IPS-18c (cell line): ENCODE measurements around the gene KIFC1.
A peak's percentile ranks its signal among the peaks of the same experiment; 100 is the strongest.
"Not testable (repeated sequence)": the region's sequence is repeated elsewhere in the genome, so short reads cannot be mapped to it uniquely, and the experiment has no call there.

Source experiments
- H3K4me3 ChIP-seq: 2 replicates; pipeline ENCODE4 v1.7.0; 2013; ENCODE audit warnings: low read depth, mild to moderate bottlenecking, low read length, moderate library complexity; ENCODE audit not compliant: insufficient read depth
- H3K9me3 ChIP-seq: one replicate; pipeline ENCODE4 v1.6.1; 2013; ENCODE audit warnings: mild to moderate bottlenecking, low read length, moderate library complexity; ENCODE audit not compliant: control insufficient read depth, insufficient read depth

Gene KIFC1

DNA sequence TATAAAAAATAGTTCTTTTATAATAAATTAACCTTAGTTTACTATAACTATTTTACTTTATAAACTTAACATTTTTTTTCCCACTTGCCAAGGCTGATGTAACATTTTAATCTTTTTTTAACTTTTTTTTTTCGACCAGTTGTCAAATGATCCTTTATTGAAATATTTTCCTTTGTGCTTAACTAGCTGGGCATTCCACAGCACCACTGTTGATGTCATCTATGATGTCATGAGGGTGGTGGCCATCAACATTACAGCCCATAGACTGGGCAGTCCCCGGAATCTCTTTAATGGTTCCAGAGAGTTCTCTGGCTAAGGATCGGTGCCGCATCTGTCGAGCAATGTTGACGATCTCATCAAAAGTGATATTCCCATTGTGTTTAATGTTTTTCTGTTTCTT is 8.3 kb downstream of the KIFC1 start:
- H3K4me3 ChIP-seq = not testable (repeated sequence)

DNA sequence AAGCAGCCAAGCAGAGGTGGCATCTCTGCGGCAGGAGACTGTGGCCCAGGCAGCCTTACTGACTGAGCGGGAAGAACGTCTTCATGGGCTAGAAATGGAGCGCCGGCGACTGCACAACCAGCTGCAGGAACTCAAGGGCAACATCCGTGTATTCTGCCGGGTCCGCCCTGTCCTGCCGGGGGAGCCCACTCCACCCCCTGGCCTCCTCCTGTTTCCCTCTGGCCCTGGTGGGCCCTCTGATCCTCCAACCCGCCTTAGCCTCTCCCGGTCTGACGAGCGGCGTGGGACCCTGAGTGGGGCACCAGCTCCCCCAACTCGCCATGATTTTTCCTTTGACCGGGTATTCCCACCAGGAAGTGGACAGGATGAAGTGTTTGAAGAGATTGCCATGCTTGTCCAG is 13.3 kb downstream of the KIFC1 start:
- Histone ChIP-seq H3K4me3 (no peak overlapping the region), H3K9me3 (no peaks in the 10 kb centered on the region)

More for the DNA sequence above, 8.3 kb downstream of the KIFC1 start:
- not testable (repeated sequence) for H3K9me3 ChIP-seq

DNA sequence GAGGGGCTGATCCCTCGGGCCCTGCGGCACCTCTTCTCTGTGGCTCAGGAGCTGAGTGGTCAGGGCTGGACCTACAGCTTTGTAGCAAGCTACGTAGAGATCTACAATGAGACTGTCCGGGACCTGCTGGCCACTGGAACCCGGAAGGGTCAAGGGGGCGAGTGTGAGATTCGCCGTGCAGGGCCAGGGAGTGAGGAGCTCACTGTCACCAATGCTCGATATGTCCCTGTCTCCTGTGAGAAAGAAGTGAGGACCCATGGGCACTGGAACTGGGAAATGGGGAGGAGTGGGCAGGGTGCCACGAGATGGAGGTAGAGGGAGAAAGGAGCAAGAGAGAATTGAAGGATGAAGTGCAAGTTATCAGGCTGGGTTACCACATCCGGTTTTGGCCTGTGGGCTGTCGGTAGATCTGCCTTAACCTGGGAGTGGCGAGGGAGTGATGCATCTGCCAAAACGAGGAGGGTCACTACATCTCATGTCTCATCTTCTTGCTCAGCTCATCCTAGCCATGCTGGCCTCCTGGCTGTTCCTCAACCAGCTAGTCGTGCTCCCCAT is 13.8 kb downstream of the KIFC1 start:
- Histone ChIP-seq H3K4me3 (no peak overlapping the region), H3K9me3 (no peaks in the 10 kb centered on the region)

DNA sequence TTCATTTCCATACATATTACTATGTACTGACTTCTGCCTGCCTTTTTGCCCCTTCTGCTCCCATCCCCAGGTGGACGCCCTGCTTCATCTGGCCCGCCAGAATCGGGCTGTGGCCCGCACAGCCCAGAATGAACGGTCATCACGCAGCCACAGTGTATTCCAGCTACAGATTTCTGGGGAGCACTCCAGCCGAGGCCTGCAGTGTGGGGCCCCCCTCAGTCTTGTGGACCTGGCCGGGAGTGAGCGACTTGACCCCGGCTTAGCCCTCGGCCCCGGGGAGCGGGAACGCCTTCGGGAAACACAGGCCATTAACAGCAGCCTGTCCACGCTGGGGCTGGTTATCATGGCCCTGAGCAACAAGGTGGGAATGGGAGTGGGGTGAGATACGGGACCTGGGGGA is 14.5 kb downstream of the KIFC1 start:
- Histone ChIP-seq H3K9me3 (no peaks in the 10 kb centered on the region), H3K4me3 (no peak overlapping the region)

DNA sequence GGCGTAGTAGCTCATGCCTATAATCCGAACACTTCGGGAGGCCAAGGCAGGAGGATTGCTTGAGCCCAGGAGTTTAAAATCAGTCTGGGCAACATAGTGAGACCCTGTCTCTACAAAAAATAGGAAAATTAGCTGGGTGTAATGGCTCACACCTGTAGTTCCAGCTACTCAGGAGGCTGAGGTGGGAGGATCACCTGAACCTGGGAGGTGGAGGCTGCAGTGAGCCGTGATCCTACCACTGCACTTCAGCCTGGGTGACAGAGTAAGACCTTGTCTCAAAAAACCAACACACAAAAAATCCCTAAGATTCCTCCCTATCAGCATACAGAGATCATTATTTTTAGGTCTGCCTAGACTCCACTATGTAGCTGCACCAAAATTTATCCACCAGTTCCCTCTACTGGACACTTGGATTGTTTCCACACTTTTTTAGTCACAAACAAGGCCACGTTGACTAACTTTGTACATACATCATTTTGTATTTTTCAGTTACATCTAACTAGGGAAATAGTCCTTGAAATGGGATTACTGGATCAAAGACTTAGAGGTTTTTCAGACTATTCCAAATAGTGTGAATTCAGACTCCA is 15.6 kb downstream of the KIFC1 start:
- Histone ChIP-seq H3K9me3 (no peaks in the 10 kb centered on the region), H3K4me3 (no peak overlapping the region)

DNA sequence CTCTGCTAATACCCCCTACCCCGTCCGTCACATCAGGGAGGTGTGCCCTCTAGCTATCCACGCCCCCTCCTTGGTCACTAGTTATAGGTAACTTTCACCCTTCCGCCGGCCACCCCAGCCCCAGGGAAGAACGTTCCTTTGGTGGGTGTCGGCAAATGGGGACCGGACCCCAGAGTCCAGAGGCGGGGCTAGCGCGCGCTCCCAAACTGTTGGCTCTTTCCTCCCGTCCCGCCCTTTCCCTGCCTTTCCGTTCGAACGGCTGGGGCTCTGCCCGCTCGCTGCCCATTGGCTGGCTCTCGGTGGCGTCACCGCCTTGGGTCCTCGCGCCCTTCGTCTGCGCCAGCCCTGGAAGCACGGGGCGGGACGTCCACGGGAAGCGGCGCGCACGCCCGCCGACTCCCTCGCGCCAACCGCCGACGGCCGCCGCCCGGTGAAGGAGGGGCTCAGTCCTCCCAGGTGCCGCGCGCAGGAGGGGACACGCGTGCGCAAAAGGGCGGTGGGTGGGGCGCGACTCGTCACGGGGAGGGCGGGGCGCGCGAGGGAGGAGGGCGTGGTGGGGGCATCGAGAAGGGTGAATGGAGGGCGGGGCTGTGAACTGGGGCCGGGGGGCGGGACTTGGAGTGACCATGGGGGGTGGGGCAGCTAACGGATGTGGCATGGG is 18.6 kb downstream of the KIFC1 start:
- peak overlapping the region; percentile 30; the same call in 1 of the 2 replicates for H3K4me3 ChIP-seq
- H3K9me3 ChIP-seq = no peaks in the 10 kb centered on the region

GRCh38 chr6:33410711-33411631 is 19.3 kb downstream of the KIFC1 start, which contains the start of gene PHF1:
Gene PHF1, plus strand, starts transcription at chr6:33411014. Its CDS starts 1,250 bp downstream, at chr6:33412264.
- Histone ChIP-seq H3K9me3 (no peaks in the 10 kb centered on the region), H3K4me3 (peak within 1 kb of the TSS; percentile 56)

DNA sequence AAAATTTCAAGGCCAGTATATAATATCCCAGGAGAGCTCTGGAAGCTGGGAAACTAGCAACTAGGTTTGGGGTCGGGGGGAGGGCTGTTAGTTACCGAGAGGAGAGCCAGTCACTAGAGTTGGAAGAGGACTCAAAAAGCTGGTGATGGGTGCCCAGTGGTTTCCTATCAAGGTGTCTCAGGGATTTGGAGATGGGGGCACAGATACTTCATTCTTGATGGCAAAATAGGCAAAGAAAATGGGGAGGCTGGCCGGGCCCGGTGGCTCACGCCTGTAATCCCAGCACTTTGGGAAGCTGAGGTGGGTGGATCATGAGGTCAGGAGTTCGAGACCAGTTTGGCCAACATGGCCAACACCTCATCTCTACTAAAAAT is 20.0 kb downstream of the KIFC1 start:
- Histone ChIP-seq H3K4me3 (peak overlapping the region; percentile 56), H3K9me3 (no peaks in the 10 kb centered on the region)

GRCh38 chr6:33412140-33413009 is 20.8 kb downstream of the KIFC1 start:
- Histone ChIP-seq H3K4me3 (no peak overlapping the region), H3K9me3 (no peaks in the 10 kb centered on the region)

- H3K4me3 ChIP-seq = no peak overlapping the region
- no peaks in the 10 kb centered on the region for H3K9me3 ChIP-seq
Measured at GRCh38 chr6:33413241-33414120, 21.9 kb downstream of the KIFC1 start.

GRCh38 chr6:33414592-33415271 is 23.1 kb downstream of the KIFC1 start:
- H3K9me3 ChIP-seq = no peaks in the 10 kb centered on the region
- H3K4me3 ChIP-seq = no peak overlapping the region

DNA sequence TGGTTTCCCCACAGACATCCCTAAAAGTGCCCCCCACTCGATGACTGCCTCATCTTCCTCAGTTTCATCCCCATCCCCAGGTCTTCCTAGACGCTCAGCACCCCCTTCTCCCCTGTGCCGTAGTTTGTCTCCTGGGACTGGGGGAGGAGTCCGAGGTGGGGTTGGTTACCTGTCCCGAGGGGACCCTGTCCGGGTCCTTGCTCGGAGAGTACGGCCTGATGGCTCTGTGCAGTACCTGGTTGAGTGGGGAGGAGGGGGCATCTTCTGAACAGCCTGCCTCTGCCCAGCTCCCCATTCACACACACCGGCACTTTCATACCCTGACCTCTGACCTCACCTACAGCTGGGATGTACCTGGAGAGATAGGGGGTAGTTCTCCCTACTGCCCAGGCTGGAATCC is 24.2 kb downstream of the KIFC1 start:
- Histone ChIP-seq H3K4me3 (peak overlapping the region; percentile 20; the same call in 1 of the 2 replicates), H3K9me3 (no peaks in the 10 kb centered on the region)

GRCh38 chr6:33416386-33417127 is 24.9 kb downstream of the KIFC1 start:
- Histone ChIP-seq H3K9me3 (no peaks in the 10 kb centered on the region), H3K4me3 (peak overlapping the region; percentile 91)

DNA sequence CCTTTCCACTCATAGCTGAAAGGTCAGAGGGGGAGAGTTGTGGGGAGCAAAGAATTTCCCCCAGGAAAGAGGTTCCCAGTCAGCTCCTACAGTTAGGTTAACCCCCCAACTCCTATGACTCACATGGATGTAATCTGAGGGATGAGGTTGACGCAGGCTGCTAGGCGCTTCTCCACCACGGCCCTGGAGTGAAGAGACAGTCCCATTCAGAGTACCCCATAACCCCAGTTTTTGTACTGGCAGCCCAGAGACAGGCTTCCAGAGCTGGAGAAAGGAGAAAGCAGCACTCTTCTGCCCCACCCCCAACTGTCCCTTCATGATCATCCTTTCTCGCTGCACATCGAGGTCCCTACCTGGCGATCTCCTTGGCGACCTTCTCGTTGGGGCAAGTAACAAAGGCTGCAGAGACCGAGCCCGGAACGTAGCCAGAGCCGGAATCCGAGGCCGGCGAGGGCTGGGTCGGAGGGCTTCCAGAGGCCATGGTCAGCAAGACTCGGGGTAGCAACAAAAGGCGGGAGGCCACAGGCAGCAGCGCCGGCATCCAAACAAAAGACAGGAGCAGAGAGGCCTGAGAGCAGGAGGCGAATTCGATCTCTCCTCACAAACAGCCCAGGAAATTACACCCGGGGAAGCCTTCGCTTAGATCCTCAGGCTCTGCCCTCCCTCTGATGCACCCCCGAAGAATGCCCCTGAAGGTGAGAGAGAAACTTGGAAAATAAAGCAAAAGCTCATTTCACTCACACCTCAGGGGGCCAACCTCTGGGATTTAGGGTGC is 25.7 kb downstream of the KIFC1 start:
- Histone ChIP-seq H3K9me3 (no peaks in the 10 kb centered on the region), H3K4me3 (peak overlapping the region; percentile 91)
